SK-N-SH treated with all-trans-retinoic acid at 6 μM for 48 hours (cell line): ENCODE data around the gene CACNA1S.

Experiments
- ATAC-seq: fragments of 200-7000 bp; cut with Tn5 transposase; 3 replicates; pipeline ENCODE4 v1.9.1; 2020; ENCODE audit warnings: mild to moderate bottlenecking, moderate library complexity
- BACH2 ChIP-seq: fragments of 250-450 bp; sonication (Bioruptor Pico); IDR thresholded peaks from 2 replicates; pipeline ENCODE4 v1.9.0; 2021; ENCODE audit warnings: mild to moderate bottlenecking, borderline replicate concordance
- CREB5 ChIP-seq: fragments of 250-450 bp; sonication (Bioruptor Pico); IDR thresholded peaks from 2 replicates; pipeline ENCODE4 v1.5.1; 2020; ENCODE audit warnings: low read depth, mild to moderate bottlenecking, moderate library complexity
- CSDC2 ChIP-seq: fragments of 250-450 bp; sonication (Bioruptor Pico); IDR thresholded peaks from 2 replicates; pipeline ENCODE4 v1.5.0; 2020; ENCODE audit warnings: mild to moderate bottlenecking, moderate library complexity
- ESRRG ChIP-seq: fragments of 250-450 bp; sonication (Bioruptor Pico); IDR thresholded peaks from 2 replicates; pipeline ENCODE4 v1.6.1; 2021; ENCODE audit warnings: mild to moderate bottlenecking
- GLIS3 ChIP-seq: fragments of 250-450 bp; sonication (Bioruptor Pico); IDR thresholded peaks from 2 replicates; pipeline ENCODE4 v1.5.0; 2020; ENCODE audit warnings: mild to moderate bottlenecking, moderate library complexity
- OSR1 ChIP-seq: fragments of 250-450 bp; sonication (Bioruptor Pico); IDR thresholded peaks from 2 replicates; pipeline ENCODE4 v1.8.0; 2022; ENCODE audit warnings: moderate library complexity, mild to moderate bottlenecking, inconsistent platforms
- RARB ChIP-seq: fragments of 250-450 bp; sonication (Bioruptor Pico); IDR thresholded peaks from 2 replicates; pipeline ENCODE4 v1.8.0; 2021; ENCODE audit warnings: mild to moderate bottlenecking, moderate library complexity
- SNAI2 ChIP-seq: fragments of 250-450 bp; sonication (Bioruptor Pico); IDR thresholded peaks from 2 replicates; pipeline ENCODE4 v1.5.0; 2020; ENCODE audit warnings: mild to moderate bottlenecking, moderate library complexity
- TCF4 ChIP-seq: fragments of 250-450 bp; sonication (Bioruptor Pico); IDR thresholded peaks from 2 replicates; pipeline ENCODE4 v1.8.0; 2021; ENCODE audit warnings: mild to moderate bottlenecking, moderate library complexity, borderline replicate concordance
- TOX ChIP-seq: fragments of 250-450 bp; sonication (Bioruptor Pico); IDR thresholded peaks from 2 replicates; pipeline ENCODE4 v1.8.0; 2021; ENCODE audit warnings: mild to moderate bottlenecking, moderate library complexity, borderline replicate concordance
- TSHZ2 ChIP-seq: fragments of 250-450 bp; sonication (Bioruptor Pico); IDR thresholded peaks from 2 replicates; pipeline ENCODE4 v1.5.0; 2020; ENCODE audit warnings: mild to moderate bottlenecking, moderate library complexity
- ZC3H10 ChIP-seq: fragments of 250-450 bp; sonication (Bioruptor Pico); IDR thresholded peaks from 2 replicates; pipeline ENCODE4 v1.5.1; 2021; ENCODE audit warnings: mild to moderate bottlenecking, moderate library complexity
- ZFP3 ChIP-seq: fragments of 250-450 bp; sonication (Bioruptor Pico); IDR thresholded peaks from 2 replicates; pipeline ENCODE4 v1.5.0; 2020; ENCODE audit warnings: mild to moderate bottlenecking, moderate library complexity
- ZFP30 ChIP-seq: fragments of 450-650 bp; formaldehyde crosslinking; IDR thresholded peaks from 2 replicates; pipeline ENCODE4 v1.5.0; 2022; ENCODE audit warnings: mild to moderate bottlenecking, moderate library complexity
- ZNF565 ChIP-seq: fragments of 450-650 bp; formaldehyde crosslinking; conservative IDR thresholded peaks from 2 replicates; pipeline ENCODE4 v1.5.0; 2020; ENCODE audit warnings: low read depth, mild to moderate bottlenecking, moderate library complexity
- ZNF70 ChIP-seq: fragments of 450-650 bp; formaldehyde crosslinking; IDR thresholded peaks from 2 replicates; pipeline ENCODE4 v1.5.0; 2020; ENCODE audit warnings: mild to moderate bottlenecking, moderate library complexity
- ZNF8 ChIP-seq: fragments of 450-650 bp; formaldehyde crosslinking; IDR thresholded peaks from 2 replicates; pipeline ENCODE4 v1.5.0; 2020; ENCODE audit warnings: mild to moderate bottlenecking, moderate library complexity
- TF ChIP-seq, protein P1 (sequence below): fragments of 250-450 bp; sonication (Bioruptor Pico); IDR thresholded peaks from 2 replicates; pipeline ENCODE4 v1.5.1; 2021; ENCODE audit warnings: mild to moderate bottlenecking, moderate library complexity
- TF ChIP-seq, protein P2 (sequence below): fragments of 250-450 bp; sonication (Bioruptor Pico); IDR thresholded peaks from 2 replicates; pipeline ENCODE4 v1.8.0; 2020; ENCODE audit warnings: mild to moderate bottlenecking, moderate library complexity, borderline replicate concordance

CACNA1S gene

DNA sequence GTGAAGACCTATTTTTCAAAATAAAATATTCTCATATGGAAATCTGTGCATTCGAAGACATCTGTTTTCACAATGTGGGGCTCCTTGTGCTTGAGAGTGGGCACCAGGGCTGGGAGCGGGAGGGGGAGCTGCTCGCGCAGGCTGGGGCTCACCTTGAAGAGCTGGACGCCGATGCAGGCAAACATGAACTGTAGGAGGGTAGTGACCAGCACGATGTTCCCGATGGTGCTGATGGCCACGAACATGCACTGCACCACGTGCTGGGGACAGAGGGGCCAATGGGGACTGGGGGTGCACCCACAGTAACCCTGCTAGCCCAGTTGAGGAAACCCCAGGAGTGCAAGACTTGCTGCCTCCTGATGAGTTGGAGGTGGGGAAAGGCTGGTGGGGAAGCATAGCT is 46.5 kb downstream of the CACNA1S start:
- no peak for TF ChIP-seq ZNF70 (CRISPR knock-in tag)
- no peak for TF ChIP-seq CREB5 (CRISPR knock-in tag)
- no peak for ATAC-seq

DNA sequence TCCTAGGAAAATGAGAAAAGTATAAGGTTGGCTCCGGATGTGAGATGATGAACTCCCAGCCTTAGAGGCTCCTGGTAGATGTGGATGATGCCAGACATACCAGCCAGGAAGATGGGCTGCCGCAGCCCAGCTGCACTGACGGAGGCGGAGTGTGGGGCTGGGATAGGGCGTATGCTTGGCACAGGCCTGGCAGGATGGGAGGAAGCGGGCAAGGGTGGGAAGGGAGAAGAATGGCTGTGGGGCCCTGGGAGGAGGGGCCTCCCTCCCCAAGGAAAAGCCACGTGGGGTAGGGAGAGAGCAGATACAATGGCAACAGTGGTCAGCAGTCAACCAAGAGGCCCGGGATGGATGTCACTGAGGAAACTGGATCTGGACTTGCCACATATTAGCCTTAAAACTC is 47.4 kb downstream of the CACNA1S start:
- no peak for TF ChIP-seq CSDC2 (CRISPR knock-in tag)
- TF ChIP-seq RARB (CRISPR knock-in tag), result no peak
- TF ChIP-seq ZFP30, result no peak
- no peak for TF ChIP-seq GLIS3
- no peak for TF ChIP-seq ESRRG
- no peak for TF ChIP-seq TSHZ2 (CRISPR knock-in tag)
- TF ChIP-seq, protein P1, sequence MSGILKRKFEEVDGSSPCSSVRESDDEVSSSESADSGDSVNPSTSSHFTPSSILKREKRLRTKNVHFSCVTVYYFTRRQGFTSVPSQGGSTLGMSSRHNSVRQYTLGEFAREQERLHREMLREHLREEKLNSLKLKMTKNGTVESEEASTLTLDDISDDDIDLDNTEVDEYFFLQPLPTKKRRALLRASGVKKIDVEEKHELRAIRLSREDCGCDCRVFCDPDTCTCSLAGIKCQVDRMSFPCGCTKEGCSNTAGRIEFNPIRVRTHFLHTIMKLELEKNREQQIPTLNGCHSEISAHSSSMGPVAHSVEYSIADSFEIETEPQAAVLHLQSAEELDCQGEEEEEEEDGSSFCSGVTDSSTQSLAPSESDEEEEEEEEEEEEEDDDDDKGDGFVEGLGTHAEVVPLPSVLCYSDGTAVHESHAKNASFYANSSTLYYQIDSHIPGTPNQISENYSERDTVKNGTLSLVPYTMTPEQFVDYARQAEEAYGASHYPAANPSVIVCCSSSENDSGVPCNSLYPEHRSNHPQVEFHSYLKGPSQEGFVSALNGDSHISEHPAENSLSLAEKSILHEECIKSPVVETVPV (CRISPR knock-in tag), result no peak
- no peak for TF ChIP-seq TOX (CRISPR knock-in tag)
- TF ChIP-seq ZC3H10 (CRISPR knock-in tag), result no peak
- ATAC-seq, result no peak

DNA sequence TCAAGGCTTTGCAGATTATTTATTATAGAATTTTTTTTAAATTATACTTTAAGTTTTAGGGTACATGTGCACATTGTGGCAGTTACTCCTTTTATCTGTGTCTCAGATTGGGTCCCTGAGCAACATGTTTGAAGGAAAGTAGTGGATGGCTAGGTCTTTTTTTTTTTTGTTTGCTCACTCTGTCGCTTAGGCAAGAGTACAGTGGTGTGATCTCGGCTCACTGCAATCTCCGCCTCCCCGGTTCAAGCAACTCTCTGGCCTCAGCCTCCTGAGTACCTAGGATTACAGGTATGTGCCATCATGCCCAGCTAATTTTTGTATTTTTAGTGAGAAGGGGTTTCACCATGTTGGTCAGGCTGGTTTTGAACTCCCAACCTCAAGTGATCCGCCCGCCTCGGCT is 49.1 kb downstream of the CACNA1S start:
- ATAC-seq, result no peak
- no peak for TF ChIP-seq ZFP3
- no peak for TF ChIP-seq BACH2 (CRISPR knock-in tag)
- no peak for TF ChIP-seq TOX (CRISPR knock-in tag)
- TF ChIP-seq ESRRG, result no peak
- no peak for TF ChIP-seq SNAI2

DNA sequence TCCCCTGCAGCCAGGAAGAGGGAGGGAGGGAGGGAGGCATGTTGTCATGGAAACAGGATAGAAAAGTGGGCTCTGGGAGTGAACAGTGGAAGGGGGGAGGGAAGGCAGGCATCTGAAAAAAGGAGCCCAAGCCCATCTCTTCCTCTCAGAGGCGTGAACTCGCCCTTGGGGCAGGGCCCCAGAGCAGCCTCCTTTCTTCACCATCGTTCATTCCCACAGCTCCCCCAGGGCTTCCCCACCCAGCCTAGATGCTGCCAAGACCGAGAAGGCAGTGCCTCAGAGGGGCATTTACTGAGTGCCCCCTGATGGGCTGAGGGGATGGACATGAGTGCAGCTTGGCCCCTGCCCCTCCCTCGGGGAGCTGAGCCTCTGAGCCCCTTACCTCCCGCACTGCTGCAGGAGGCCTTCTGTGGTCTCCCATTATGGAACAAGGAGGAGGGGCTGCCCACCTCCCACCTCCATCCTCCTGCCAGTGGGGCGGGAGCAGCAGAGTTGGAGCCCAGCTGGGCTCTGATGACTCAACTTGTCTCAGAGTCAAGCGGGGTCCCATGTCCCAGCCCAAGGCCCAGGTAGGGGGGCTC is 49.6 kb downstream of the CACNA1S start:
- TF ChIP-seq TSHZ2 (CRISPR knock-in tag), result no peak

GRCh38 chr1:201061886-201062285 is 50.3 kb downstream of the CACNA1S start:
- ATAC-seq, result no peak
- TF ChIP-seq CSDC2 (CRISPR knock-in tag) (no peak), SNAI2 (no peak), ZFP30 (no peak), ZNF70 (CRISPR knock-in tag) (no peak), RARB (CRISPR knock-in tag) (no peak), ZNF565 (no peak), GLIS3 (no peak), TSHZ2 (CRISPR knock-in tag) (no peak), ZFP3 (no peak), ZNF8 (no peak), TCF4 (no peak), ESRRG (no peak), TOX (CRISPR knock-in tag) (no peak), OSR1 (CRISPR knock-in tag) (no peak)
- TF ChIP-seq, protein P2, sequence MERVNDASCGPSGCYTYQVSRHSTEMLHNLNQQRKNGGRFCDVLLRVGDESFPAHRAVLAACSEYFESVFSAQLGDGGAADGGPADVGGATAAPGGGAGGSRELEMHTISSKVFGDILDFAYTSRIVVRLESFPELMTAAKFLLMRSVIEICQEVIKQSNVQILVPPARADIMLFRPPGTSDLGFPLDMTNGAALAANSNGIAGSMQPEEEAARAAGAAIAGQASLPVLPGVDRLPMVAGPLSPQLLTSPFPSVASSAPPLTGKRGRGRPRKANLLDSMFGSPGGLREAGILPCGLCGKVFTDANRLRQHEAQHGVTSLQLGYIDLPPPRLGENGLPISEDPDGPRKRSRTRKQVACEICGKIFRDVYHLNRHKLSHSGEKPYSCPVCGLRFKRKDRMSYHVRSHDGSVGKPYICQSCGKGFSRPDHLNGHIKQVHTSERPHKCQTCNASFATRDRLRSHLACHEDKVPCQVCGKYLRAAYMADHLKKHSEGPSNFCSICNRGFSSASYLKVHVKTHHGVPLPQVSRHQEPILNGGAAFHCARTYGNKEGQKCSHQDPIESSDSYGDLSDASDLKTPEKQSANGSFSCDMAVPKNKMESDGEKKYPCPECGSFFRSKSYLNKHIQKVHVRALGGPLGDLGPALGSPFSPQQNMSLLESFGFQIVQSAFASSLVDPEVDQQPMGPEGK (CRISPR knock-in tag), result no peak
- TF ChIP-seq, protein P1 (CRISPR knock-in tag), result no peak

More for the DNA sequence above, 49.6 kb downstream of the CACNA1S start:
- no peak for ATAC-seq
